ENCODE data around the gene FCHSD1.

Gene FCHSD1

GRCh38 chr5:141632650-141633049 lies 18.6 kb downstream of the FCHSD1 start:
- Histone ChIP-seq H3F3A (ENCODE audit: control insufficient read depth, insufficient read depth) (no peaks in the 10 kb centered on the region), H3K9me2 (replicated peaks; ENCODE audit: control insufficient read depth, low read length) (no peaks in the 10 kb centered on the region), H3K79me2 (ENCODE audit: control insufficient read depth, low read length) (peaks cover 62% of the 10 kb centered on the region), H4K20me1 (ENCODE audit: control insufficient read depth, insufficient read depth, low read depth, low read length) (peaks cover 21% of the 10 kb centered on the region; the same call in 1 of the 2 replicates), H3K4me1 (ENCODE audit: control insufficient read depth, low read length) (peaks cover 23% of the 10 kb centered on the region), H3K36me3 (ENCODE audit: control insufficient read depth, low read length) (peaks cover 75% of the 10 kb centered on the region), H3K27ac (ENCODE audit: low read depth, low read length) (no peak overlapping the region), H3K4me2 (ENCODE audit: low read length) (no peak overlapping the region), H3K9me3 (ENCODE audit: control insufficient read depth, insufficient read depth, low read length) (no peaks in the 10 kb centered on the region), H3K4me3 (ENCODE audit: low read length) (no peak overlapping the region), H3K27me3 (ENCODE audit: control insufficient read depth, low read length) (no peaks in the 10 kb centered on the region)
- TF ChIP-seq CTCF (IDR thresholded peaks at IDR 0.05; ENCODE audit: low read depth, low read length, poor library complexity, severe bottlenecking) (no peak), EZH2phosphoT487 (IDR thresholded peaks at IDR 0.05; ENCODE audit: borderline replicate concordance, low read length) (no peak)

- H3K79me2 ChIP-seq (ENCODE audit: control insufficient read depth, low read length), result peaks cover 43% of the 10 kb centered on the region
- H3K27me3 ChIP-seq (ENCODE audit: control insufficient read depth, low read length), result no peaks in the 10 kb centered on the region
- H4K20me1 ChIP-seq (ENCODE audit: control insufficient read depth, insufficient read depth, low read depth, low read length), result peaks cover 14% of the 10 kb centered on the region; the same call in 1 of the 2 replicates
- no peaks in the 10 kb centered on the region for H3K9me3 ChIP-seq (ENCODE audit: control insufficient read depth, insufficient read depth, low read length)
- H3K27ac ChIP-seq (ENCODE audit: low read depth, low read length), result no peak overlapping the region
- H3K4me3 ChIP-seq (ENCODE audit: low read length), result no peak overlapping the region
- H3K36me3 ChIP-seq (ENCODE audit: control insufficient read depth, low read length), result peaks cover 86% of the 10 kb centered on the region
- no peaks in the 10 kb centered on the region for H3F3A ChIP-seq (ENCODE audit: control insufficient read depth, insufficient read depth)
- H3K4me1 ChIP-seq (ENCODE audit: control insufficient read depth, low read length), result peaks cover 18% of the 10 kb centered on the region
- no peak overlapping the region for H3K4me2 ChIP-seq (ENCODE audit: low read length)
- no peaks in the 10 kb centered on the region for H3K9me2 ChIP-seq (replicated peaks; ENCODE audit: control insufficient read depth, low read length)
- TF ChIP-seq EZH2phosphoT487 (IDR thresholded peaks at IDR 0.05; ENCODE audit: borderline replicate concordance, low read length) (no peak), CTCF (IDR thresholded peaks at IDR 0.05; ENCODE audit: low read depth, low read length, poor library complexity, severe bottlenecking) (no peak)
Observed at GRCh38 chr5:141630570-141631140, 20.6 kb downstream of the FCHSD1 start.

- Histone ChIP-seq H3K27me3 (ENCODE audit: control insufficient read depth, low read length) (no peaks in the 10 kb centered on the region), H3K4me2 (ENCODE audit: low read length) (no peak overlapping the region), H3K9me2 (replicated peaks; ENCODE audit: control insufficient read depth, low read length) (no peaks in the 10 kb centered on the region), H3F3A (ENCODE audit: control insufficient read depth, insufficient read depth) (no peaks in the 10 kb centered on the region; the same call in 1 of the 2 replicates), H3K36me3 (ENCODE audit: control insufficient read depth, low read length) (peaks cover 87% of the 10 kb centered on the region), H3K4me3 (ENCODE audit: low read length) (no peak overlapping the region), H3K4me1 (ENCODE audit: control insufficient read depth, low read length) (peaks cover 4% of the 10 kb centered on the region), H4K20me1 (ENCODE audit: control insufficient read depth, insufficient read depth, low read depth, low read length) (no peaks in the 10 kb centered on the region), H3K27ac (ENCODE audit: low read depth, low read length) (no peak overlapping the region), H3K9me3 (ENCODE audit: control insufficient read depth, insufficient read depth, low read length) (no peaks in the 10 kb centered on the region), H3K79me2 (ENCODE audit: control insufficient read depth, low read length) (peaks cover 22% of the 10 kb centered on the region)
- TF ChIP-seq CTCF (IDR thresholded peaks at IDR 0.05; ENCODE audit: low read depth, low read length, poor library complexity, severe bottlenecking) (no peak), EZH2phosphoT487 (IDR thresholded peaks at IDR 0.05; ENCODE audit: borderline replicate concordance, low read length) (no peak)
Observed at GRCh38 chr5:141628175-141628788, 22.9 kb downstream of the FCHSD1 start.

All from DOHH2 (cell line).